Left renal cortex interstitium (tissue), 4 donors: ENCODE measurements around the gene EDAR. TPM values are rescaled to one million over a fixed set of nuclear protein-coding genes. Genes with fewer than 3 reads are reported as not detected.
A peak's percentile ranks its signal among the peaks of the same experiment; 100 is the strongest.

Experiments used
- DNase-seq, 4 donors: peaks; one replicate each; pipeline ENCODE4 v3.0.0-alpha.2; 2013; ENCODE audit warnings: low read depth in 4 of 4, low spot score in 2 of 4, missing footprints in 1 of 4
- polyA plus RNA-seq, 4 donors: library from polyadenylated mRNA; unstranded; fragments of 120-200 nt; gene quantifications; one replicate each; pipeline ENCODE4 v1.2.1, GENCODE V29; 2013; ENCODE audit not compliant: insufficient read length in 4 of 4

Gene EDAR
- polyA plus RNA-seq, 4 donors, result 2.5 to 3.6 (median 3.3) TPM

DNA sequence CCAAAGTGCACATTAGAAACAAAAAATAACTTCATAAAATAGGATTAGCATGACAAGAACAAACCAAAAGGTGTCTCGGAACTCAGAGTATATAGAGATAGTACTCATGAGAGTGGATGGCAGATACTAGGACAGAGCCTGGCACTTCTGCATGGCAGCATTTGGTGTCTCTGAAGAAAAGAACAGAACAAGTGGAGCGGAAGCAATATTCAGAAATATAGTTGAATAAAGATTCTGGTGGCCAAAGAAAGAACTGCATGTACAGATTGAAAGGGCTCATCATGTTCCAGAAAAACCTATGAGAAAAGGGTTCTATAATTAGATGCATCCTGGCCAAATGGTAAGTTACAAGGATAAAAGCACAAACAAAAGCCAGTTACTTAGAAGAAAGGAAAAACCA, 111.5 kb downstream of the EDAR start:
- DNase-seq, result no peak

- no peak for DNase-seq
These were observed 118.9 kb downstream of the EDAR start for GRCh38 chr2:108870069-108870644.

- no peak for DNase-seq
These were observed 119.5 kb downstream of the EDAR start for GRCh38 chr2:108869542-108869941.

DNA sequence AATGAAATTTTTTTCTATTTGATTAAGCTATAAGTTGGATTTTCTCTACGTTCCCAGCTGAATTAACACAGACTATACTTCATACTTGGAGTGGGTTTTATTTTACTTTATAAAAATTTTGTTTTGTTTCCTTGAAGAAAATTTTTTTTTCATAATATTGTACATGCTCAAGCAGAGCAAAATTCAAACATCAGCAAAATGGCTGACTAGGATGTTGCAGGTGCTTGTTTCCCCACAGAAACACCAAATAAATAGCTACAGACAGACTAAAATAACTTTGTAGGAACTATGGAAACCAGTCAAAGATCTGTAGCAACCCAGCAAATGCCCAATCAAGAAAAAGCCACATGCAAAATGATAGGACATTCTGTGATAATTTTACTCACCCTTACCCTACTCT, 120.1 kb downstream of the EDAR start:
- no peak for DNase-seq

DNA sequence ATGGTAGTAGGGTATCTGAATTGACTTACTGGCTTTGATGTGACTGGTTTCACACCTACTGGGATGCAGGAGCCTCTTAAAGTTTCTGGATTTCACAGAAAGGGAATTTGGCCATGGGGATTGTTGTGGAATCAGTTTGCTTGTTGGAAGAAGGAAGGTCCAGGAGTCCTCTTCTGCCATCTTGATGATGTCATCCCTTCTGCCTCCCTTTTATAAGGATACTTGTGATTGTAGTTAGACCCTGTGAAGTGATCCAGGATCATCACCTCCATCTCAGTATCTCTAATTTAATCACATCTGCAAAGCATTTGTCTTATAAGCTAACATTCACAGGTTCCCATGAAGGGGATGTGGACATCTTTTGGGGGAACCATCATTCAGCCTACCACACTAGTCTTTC, 123.0 kb downstream of the EDAR start:
- no peak for DNase-seq

DNA sequence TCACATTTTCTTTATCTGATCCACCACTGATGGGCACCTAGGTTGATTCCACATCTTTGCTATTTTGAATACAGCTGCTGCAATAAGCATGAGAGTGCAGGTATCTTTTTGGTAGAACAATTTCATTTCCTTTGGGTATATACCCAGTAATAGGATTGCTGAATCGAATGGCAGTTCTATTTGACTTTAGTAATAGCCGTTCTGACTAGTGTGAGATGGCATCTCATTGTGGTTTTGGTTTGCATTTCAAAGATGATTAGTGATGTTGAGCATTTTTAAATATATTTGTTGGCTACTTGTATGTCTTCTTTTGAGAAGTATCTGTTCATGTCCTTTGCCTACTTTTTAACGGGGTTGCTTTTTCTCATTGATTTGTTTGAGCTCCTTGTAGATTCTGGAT, 130.1 kb downstream of the EDAR start:
- DNase-seq, result no peak

DNA sequence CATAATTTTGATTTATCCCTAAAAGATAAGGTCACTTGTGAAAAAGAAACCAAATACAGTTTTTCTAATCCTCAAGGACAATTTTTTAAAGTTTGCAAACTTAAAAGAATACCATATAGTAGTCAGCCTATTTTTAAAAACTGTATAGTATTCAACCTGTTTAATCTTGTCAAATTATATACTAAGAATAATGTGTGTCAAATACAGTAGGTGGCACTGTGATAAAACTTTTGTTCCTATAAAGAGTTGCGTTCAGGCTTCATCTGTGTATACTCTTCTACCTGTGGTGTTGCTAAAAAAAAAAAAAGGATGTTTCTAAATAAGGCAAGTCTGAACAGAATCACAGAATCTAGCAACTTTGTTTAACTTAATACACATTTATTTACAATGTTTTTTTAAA, 133.8 kb downstream of the EDAR start:
- peak in 1 of 4 donors; percentile 7 for DNase-seq

- DNase-seq, result no peak
These were observed 134.5 kb downstream of the EDAR start for GRCh38 chr2:108854484-108854883.

DNA sequence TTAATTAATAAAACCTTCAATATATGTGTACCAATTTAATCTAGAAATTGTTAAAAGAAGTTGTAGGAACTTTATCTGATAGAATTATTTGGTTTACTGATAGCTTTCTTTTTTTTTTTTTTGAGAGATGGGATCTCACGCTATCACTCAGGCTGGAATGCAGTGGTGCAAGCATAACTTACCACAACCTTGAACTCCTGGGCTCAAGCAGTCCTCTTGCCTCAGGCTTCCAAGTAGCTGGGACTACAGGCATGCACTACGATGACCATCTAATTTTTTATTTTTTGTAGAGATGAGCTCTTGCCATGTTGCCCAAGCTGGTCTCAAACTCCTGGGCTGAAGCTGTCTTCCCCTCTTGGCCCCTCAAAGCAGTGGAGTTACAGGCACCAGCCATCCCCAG, 135.6 kb downstream of the EDAR start:
- DNase-seq, result no peak

DNA sequence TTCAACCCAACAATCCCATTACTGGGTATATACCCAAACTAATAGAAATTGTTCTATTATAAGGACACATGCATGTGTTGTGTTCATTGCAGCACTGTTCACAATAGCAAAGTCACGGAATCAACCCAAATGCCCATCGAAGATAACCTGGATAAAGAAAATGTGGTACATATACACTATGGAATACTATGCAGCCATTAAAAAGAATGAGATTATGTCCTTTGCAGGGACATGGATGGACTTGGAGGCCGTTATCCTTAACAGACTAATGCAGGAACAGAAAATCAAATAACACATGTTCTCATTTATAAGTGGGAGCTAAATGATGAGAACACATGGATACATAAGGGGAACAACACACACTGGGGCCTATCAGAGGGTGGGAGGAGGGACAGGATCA, 136.6 kb downstream of the EDAR start:
- no peak for DNase-seq

GRCh38 chr2:108847000-108847399, 142.0 kb downstream of the EDAR start:
- no peak for DNase-seq

DNA sequence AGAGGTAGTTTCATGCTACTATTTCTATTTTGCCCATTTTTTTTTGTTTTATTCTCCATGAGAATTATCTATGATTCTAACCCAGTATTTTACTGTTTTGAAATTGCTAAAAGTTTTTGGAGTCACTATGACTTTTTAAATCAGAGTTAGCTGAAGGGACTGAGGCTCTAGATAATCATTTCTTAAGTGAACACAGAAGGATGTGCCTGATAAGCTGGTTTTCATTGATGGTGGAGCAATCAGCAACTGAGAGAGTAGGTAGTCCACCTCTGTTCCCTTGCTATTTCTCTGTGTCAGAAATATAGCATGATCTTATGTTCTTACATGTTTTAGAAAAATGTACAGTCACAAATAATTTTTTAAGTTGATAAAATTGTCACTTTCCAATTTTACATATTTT, 143.1 kb downstream of the EDAR start:
- DNase-seq, result no peak

Other genes with a start within 250 kb of the EDAR start
- gene CCDC138, start 202.4 kb downstream of the EDAR start, polyA plus RNA-seq, result 10 to 100 TPM; 14.3 to 19.0 (median 16.6) TPM
- 1 to 10 TPM; 4.5 to 6.4 (median 5.7) TPM for gene SH3RF3, start 140.0 kb upstream of the EDAR start, polyA plus RNA-seq